K562 (cell line): Measurements from ENCODE around the gene NAIP. TPM values are rescaled to one million over a fixed set of nuclear protein-coding genes. Genes with fewer than 3 reads are reported as not detected.

ENCODE experiments used
- polyA plus RNA-seq, 8 experiments: library from polyadenylated mRNA; depleted of rRNA in 4 of 8; stranded (reverse) in 5 of 8; unstranded in 3 of 8; fragments of >200 nt; fragmentation: Nextera tagmentation in 2 of 8; fragmentation: Illumina TruSeq in 1 of 8; extraction: Ambion mirVana in 2 of 8; extraction: Trizol in 1 of 8; gene quantifications; 2 replicates each; pipeline versions ENCODE4 v1.2.1 to v1.2.3, GENCODE V29; 2011 to 2014; ENCODE audit warnings: inconsistent platforms in 1 of 8, missing spikeins in 1 of 8
- total RNA-seq, 7 experiments: library from RNA; depleted of rRNA in 6 of 7; stranded (reverse); fragments of >200 nt in 6 of 7; fragmentation: Illumina TruSeq in 2 of 7; extraction: Trizol in 2 of 7; gene quantifications; 2 replicates each; pipeline versions ENCODE4 v1.2.1 to v1.2.3, GENCODE V29; 2011 to 2021; ENCODE audit warnings: low replicate concordance in 1 of 7

The NAIP gene
- total and polyA plus RNA-seq, 9 of the 15 experiments (the other 6 are each of a cell fraction or from before 2014, with no cell fraction given), result 1.5 to 6.4 (median 3.3) TPM

Other genes with a start within 250 kb of the NAIP start
- 1.3 and 2.0 TPM in 2 replicates for gene SERF1A, start 124.7 kb downstream of the NAIP start, total RNA-seq (2014; rRNA removed)
- gene SERF1A, start 124.7 kb downstream of the NAIP start, total RNA-seq (2014; rRNA removed; fragmentation: Illumina TruSeq; extraction: Trizol), result 1.7 and 3.6 TPM in 2 replicates
- 3.1 and 4.0 TPM in 2 replicates for gene SERF1A, start 124.7 kb downstream of the NAIP start, total RNA-seq (2015; rRNA removed; fragmentation: Illumina TruSeq; extraction: Trizol)
- 0.71 and 3.3 TPM in 2 replicates for gene SERF1A, start 124.7 kb downstream of the NAIP start, total RNA-seq (2021)
- gene SERF1A, start 124.7 kb downstream of the NAIP start, polyA plus RNA-seq (2011; rRNA removed), result 1.2 TPM in 2 replicates
- 0.89 and 1.7 TPM in 2 replicates for gene SERF1A, start 124.7 kb downstream of the NAIP start, polyA plus RNA-seq (2014; fragmentation: Illumina TruSeq; extraction: Trizol)
- 1 to 10 TPM; 2.9 to 3.0 TPM for gene SERF1A, start 124.7 kb downstream of the NAIP start, polyA plus RNA-seq (2014; fragmentation: Nextera tagmentation; extraction: Ambion mirVana)
- gene SERF1A, start 124.7 kb downstream of the NAIP start, polyA plus RNA-seq (2014; rRNA removed), result 0.38 and 3.2 TPM in 2 replicates
- 71.4 and 82.0 TPM in 2 replicates for gene SMN1, start 100.3 kb downstream of the NAIP start, total RNA-seq (2014; rRNA removed)
- gene SMN1, start 100.3 kb downstream of the NAIP start, total RNA-seq (2014; rRNA removed; fragmentation: Illumina TruSeq; extraction: Trizol), result 85.4 and 98.8 TPM in 2 replicates
- 83.4 and 94.5 TPM in 2 replicates for gene SMN1, start 100.3 kb downstream of the NAIP start, total RNA-seq (2015; rRNA removed; fragmentation: Illumina TruSeq; extraction: Trizol)
- gene SMN1, start 100.3 kb downstream of the NAIP start, total RNA-seq (2021), result 46.5 and 53.0 TPM in 2 replicates
- gene SMN1, start 100.3 kb downstream of the NAIP start, polyA plus RNA-seq (2011; rRNA removed), result 88.3 and 89.8 TPM in 2 replicates
- 78.3 and 85.4 TPM in 2 replicates for gene SMN1, start 100.3 kb downstream of the NAIP start, polyA plus RNA-seq (2014; fragmentation: Illumina TruSeq; extraction: Trizol)
- gene SMN1, start 100.3 kb downstream of the NAIP start, polyA plus RNA-seq (2014; fragmentation: Nextera tagmentation; extraction: Ambion mirVana), result 100 to 1,000 TPM in 1 of 2 experiments, 10 to 100 TPM in 1; 65.8 to 112 TPM
- gene SMN1, start 100.3 kb downstream of the NAIP start, polyA plus RNA-seq (2014; rRNA removed), result 113 and 135 TPM in 2 replicates
- 42.7 and 71.3 TPM in 2 replicates for gene GTF2H2, start 42.3 kb upstream of the NAIP start, total RNA-seq (2014; rRNA removed)
- 91.9 and 94.7 TPM in 2 replicates for gene GTF2H2, start 42.3 kb upstream of the NAIP start, total RNA-seq (2014; rRNA removed; fragmentation: Illumina TruSeq; extraction: Trizol)
- gene GTF2H2, start 42.3 kb upstream of the NAIP start, total RNA-seq (2015; rRNA removed; fragmentation: Illumina TruSeq; extraction: Trizol), result 89.7 and 104 TPM in 2 replicates
- 51.8 and 54.0 TPM in 2 replicates for gene GTF2H2, start 42.3 kb upstream of the NAIP start, total RNA-seq (2021)
- 35.4 and 46.9 TPM in 2 replicates for gene GTF2H2, start 42.3 kb upstream of the NAIP start, polyA plus RNA-seq (2011; rRNA removed)
- 66.3 and 70.6 TPM in 2 replicates for gene GTF2H2, start 42.3 kb upstream of the NAIP start, polyA plus RNA-seq (2014; fragmentation: Illumina TruSeq; extraction: Trizol)
- 100 to 1,000 TPM; 133 to 171 TPM for gene GTF2H2, start 42.3 kb upstream of the NAIP start, polyA plus RNA-seq (2014; fragmentation: Nextera tagmentation; extraction: Ambion mirVana)
- 88.3 and 99.4 TPM in 2 replicates for gene GTF2H2, start 42.3 kb upstream of the NAIP start, polyA plus RNA-seq (2014; rRNA removed)